K562 (cell line): ENCODE results near the gene GPC2. TPM values are rescaled to one million over a fixed set of nuclear protein-coding genes. Genes with fewer than 3 reads are reported as not detected.
A peak's percentile ranks its signal among the peaks of the same experiment; 100 is the strongest.

Source experiments
- BCOR ChIP-seq: fragments of 450-650 bp; IDR thresholded peaks from 2 replicates; pipeline ENCODE4 v1.6.1; 2016
- BRD4 ChIP-seq: fragments of 200-600 bp; sonication (generic); IDR thresholded peaks from 2 replicates; pipeline ENCODE4 v1.6.1; 2017; ENCODE audit warnings: inconsistent platforms
- CHAMP1 ChIP-seq: fragments of 450-650 bp; IDR thresholded peaks from 2 replicates; pipeline ENCODE4 v1.6.1; 2016; ENCODE audit warnings: mild to moderate bottlenecking
- DMBX1 ChIP-seq: fragments of 250-450 bp; sonication (Bioruptor Pico); IDR thresholded peaks from 2 replicates; pipeline ENCODE4 v1.8.0; 2022; ENCODE audit warnings: inconsistent platforms, mild to moderate bottlenecking, moderate library complexity, borderline replicate concordance
- ELF2 ChIP-seq: fragments of 250-450 bp; sonication (Bioruptor Pico); IDR thresholded peaks from 2 replicates; pipeline ENCODE4 v1.5.0; 2021; ENCODE audit warnings: mild to moderate bottlenecking
- FOXK2 ChIP-seq, 2 experiments: fragments of 450-650 bp; IDR thresholded peaks in 1 of 2; conservative IDR thresholded peaks in 1 of 2; 2 replicates each; pipeline ENCODE4 v1.6.1; 2016; ENCODE audit warnings: low read depth in 2 of 2, mild to moderate bottlenecking in 1 of 2
- MAZ ChIP-seq, 2 experiments: fragments of 450-650 bp in 1 of 2; sonication (generic) in 1 of 2; formaldehyde crosslinking; IDR thresholded peaks in 1 of 2; conservative IDR thresholded peaks in 1 of 2; 2 replicates each; pipeline versions ENCODE4 v1.4.0 to v1.5.0; 2020; ENCODE audit warnings: mild to moderate bottlenecking in 1 of 2, missing genetic modification reagents in 1 of 2
- MLLT1 ChIP-seq, 2 experiments: fragments of 450-650 bp; IDR thresholded peaks; 2 replicates each; pipeline ENCODE4 v1.6.1; 2016
- PCBP1 ChIP-seq: fragments of 200-400 bp; formaldehyde crosslinking; IDR thresholded peaks from 2 replicates; pipeline ENCODE4 v1.6.1; 2018; ENCODE audit warnings: mild to moderate bottlenecking, low read depth, low read length; ENCODE audit not compliant: poor library complexity, severe bottlenecking
- POLR3G ChIP-seq: IDR thresholded peaks from 2 replicates; pipeline ENCODE4 v1.6.1; 2011; ENCODE audit not compliant: insufficient read length, insufficient replicate concordance; ENCODE audit errors: extremely low read depth
- PTTG1 ChIP-seq: fragments of 450-650 bp; IDR thresholded peaks from 2 replicates; pipeline ENCODE4 v1.6.1; 2016; ENCODE audit warnings: low read depth, mild to moderate bottlenecking, missing genetic modification characterization, missing compliant biosample characterization
- RERE ChIP-seq: sonication (generic); formaldehyde crosslinking; IDR thresholded peaks from 2 replicates; pipeline ENCODE4 v1.8.0; 2023; ENCODE audit warnings: missing genetic modification reagents, mild to moderate bottlenecking, borderline replicate concordance
- TCF15 ChIP-seq: fragments of 250-450 bp; sonication (Bioruptor Pico); IDR thresholded peaks from 2 replicates; pipeline ENCODE4 v1.8.0; 2022; ENCODE audit warnings: moderate library complexity, mild to moderate bottlenecking, inconsistent platforms
- TCF7L2 ChIP-seq: fragments of 150-350 bp; IDR thresholded peaks from 2 replicates; pipeline ENCODE4 v1.6.1; 2016; ENCODE audit warnings: low read depth, mild to moderate bottlenecking, low read length, moderate library complexity
- ZFX ChIP-seq: sonication (generic); formaldehyde crosslinking; IDR thresholded peaks from 2 replicates; pipeline ENCODE4 v1.8.0; 2022; ENCODE audit warnings: mild to moderate bottlenecking, missing genetic modification reagents, moderate library complexity
- ZNF431 ChIP-seq: sonication (generic); formaldehyde crosslinking; IDR thresholded peaks from 2 replicates; pipeline ENCODE4 v1.8.0; 2022; ENCODE audit warnings: mild to moderate bottlenecking, missing genetic modification reagents
- polyA plus RNA-seq, 8 experiments: library from polyadenylated mRNA; depleted of rRNA in 4 of 8; stranded (reverse) in 5 of 8; unstranded in 3 of 8; fragments of >200 nt; fragmentation: Nextera tagmentation in 2 of 8; fragmentation: Illumina TruSeq in 1 of 8; extraction: Ambion mirVana in 2 of 8; extraction: Trizol in 1 of 8; gene quantifications; 2 replicates each; pipeline versions ENCODE4 v1.2.1 to v1.2.3, GENCODE V29; 2011 to 2014; ENCODE audit warnings: inconsistent platforms in 1 of 8, missing spikeins in 1 of 8
- total RNA-seq, 7 experiments: library from RNA; depleted of rRNA in 6 of 7; stranded (reverse); fragments of >200 nt in 6 of 7; fragmentation: Illumina TruSeq in 2 of 7; extraction: Trizol in 2 of 7; gene quantifications; 2 replicates each; pipeline versions ENCODE4 v1.2.1 to v1.2.3, GENCODE V29; 2011 to 2021; ENCODE audit warnings: low replicate concordance in 1 of 7

Gene GPC2
- total and polyA plus RNA-seq, 9 of the 15 experiments (the other 6 are each of a cell fraction or from before 2014, with no cell fraction given) = 0.06 to 7.7 (median 1.4) TPM; not detected in 1

DNA sequence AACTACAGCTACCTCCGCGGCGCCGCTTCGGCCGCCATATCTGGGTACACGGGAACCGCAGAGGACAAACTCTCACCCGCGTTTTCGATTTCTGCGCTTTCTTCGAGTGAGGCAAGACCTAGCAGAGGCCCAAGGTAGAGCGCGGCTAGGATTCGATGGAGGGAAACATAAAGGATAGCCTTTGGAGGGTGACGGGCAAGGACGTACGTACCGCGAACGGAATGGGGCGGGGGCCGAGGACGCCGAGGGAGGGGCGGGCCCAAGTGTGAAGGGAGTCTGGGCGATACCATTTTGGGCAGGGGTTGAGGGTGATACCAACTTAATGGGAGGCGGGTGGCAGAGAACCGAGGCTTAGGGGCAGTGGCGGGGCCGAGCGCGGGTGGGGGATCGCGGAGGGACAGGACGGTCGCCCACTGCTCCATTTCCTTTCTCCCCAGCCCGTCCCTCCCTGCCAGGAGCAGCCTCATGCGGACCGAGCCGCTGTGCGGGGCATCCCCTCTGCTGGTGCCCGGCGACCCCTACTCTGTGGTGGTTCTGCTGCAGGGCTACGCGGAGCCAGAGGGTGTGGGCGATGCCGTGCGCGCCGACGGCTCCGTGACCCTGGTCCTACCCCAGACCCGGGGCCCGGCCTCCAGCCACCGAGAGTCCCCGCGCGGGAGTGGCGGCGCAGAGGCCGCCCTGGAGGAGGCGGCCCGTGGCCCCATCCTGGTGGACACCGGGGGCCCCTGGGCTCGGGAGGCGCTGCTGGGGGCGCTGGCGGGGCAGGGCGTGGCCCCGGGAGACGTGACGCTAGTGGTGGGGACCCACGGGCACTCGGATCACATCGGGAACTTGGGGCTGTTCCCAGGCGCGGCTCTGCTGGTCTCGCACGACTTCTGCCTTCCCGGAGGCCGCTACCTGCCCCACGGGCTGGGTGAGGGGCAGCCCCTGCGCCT is 50.0 kb downstream of the GPC2 start, which contains the start of gene MBLAC1 (continued):
- TF ChIP-seq CHAMP1 (0 out of 2 replicates have a peak, but pooled peaks have one; percentile 69), BCOR (peak; percentile 7; the same call in 1 of the 2 replicates), POLR3G (no peak), TCF7L2 (peak; percentile 93), TCF15 (CRISPR knock-in tag) (0 out of 2 replicates have a peak, but pooled peaks have one; percentile 7), RERE (no peak), FOXK2 (conservative IDR thresholded peaks at IDR 0.05 in 1 of 2, IDR thresholded peaks at IDR 0.05 in 1 of 2; ENCODE audit: low read depth in 2 of 2) (peak; percentile 36 to 99; a peak in 2 of 4 replicates), ZNF431 (CRISPR knock-in tag) (no peak), ELF2 (CRISPR knock-in tag) (0 out of 2 replicates have a peak, but pooled peaks have one; percentile 26), PTTG1 (tag) (no peak), DMBX1 (0 out of 2 replicates have a peak, but pooled peaks have one; percentile 31), MAZ (CRISPR knock-in tag; conservative IDR thresholded peaks at IDR 0.05 in 1 of 2, IDR thresholded peaks at IDR 0.05 in 1 of 2) (peak; percentile 91 to 93), MLLT1 (IDR thresholded peaks at IDR 0.05) (peak in 1 of 2 experiments; percentile 70; a peak in 2 of 4 replicates), ZFX (CRISPR knock-in tag) (peak; percentile 92), BRD4 (no peak), PCBP1 (peak; percentile 49)
